HL-60 (cell line): ENCODE measurements around the gene REEP3.

ENCODE experiments used
- DNase-seq, 2 experiments: peaks; one replicate each; pipeline ENCODE4 v3.0.0-alpha.2; 2010 to 2020; ENCODE audit warnings: low read depth in 1 of 2, low spot score in 1 of 2
- H3K27ac ChIP-seq: fragments of 250-450 bp; sonication (Bioruptor Pico); replicated peaks from 2 replicates; pipeline ENCODE4 v1.5.1; 2020; ENCODE audit warnings: mild to moderate bottlenecking, moderate library complexity
- H3K27me3 ChIP-seq: fragments of 250-450 bp; sonication (Bioruptor Pico); 2 replicates; pipeline ENCODE4 v1.5.1; 2021; ENCODE audit warnings: mild to moderate bottlenecking, moderate library complexity; ENCODE audit not compliant: insufficient read depth, poor library complexity, severe bottlenecking
- H3K4me3 ChIP-seq: replicated peaks from 2 replicates; pipeline ENCODE4 v1.5.1; 2011; ENCODE audit warnings: mild to moderate bottlenecking, control low read depth, low read length; ENCODE audit not compliant: insufficient read depth
- GABPA ChIP-seq: IDR thresholded peaks from 2 replicates; pipeline ENCODE4 v1.6.1; 2012; ENCODE audit warnings: low read depth
- POLR2AphosphoS5 ChIP-seq: IDR thresholded peaks from 2 replicates; pipeline ENCODE4 v1.6.1; 2012; ENCODE audit warnings: low read depth
- REST ChIP-seq: IDR thresholded peaks from 2 replicates; pipeline ENCODE4 v1.6.1; 2012; ENCODE audit warnings: low read depth; ENCODE audit not compliant: insufficient replicate concordance
- SPI1 ChIP-seq: IDR thresholded peaks from 2 replicates; pipeline ENCODE4 v1.6.1; 2012; ENCODE audit warnings: low read depth, mild to moderate bottlenecking, borderline replicate concordance
- TF ChIP-seq, protein P1 (sequence below): IDR thresholded peaks from one replicate; pipeline ENCODE4 v1.5.1; 2011; ENCODE audit warnings: low read length, control low read depth, inconsistent platforms; ENCODE audit not compliant: insufficient read depth

Gene REEP3

DNA sequence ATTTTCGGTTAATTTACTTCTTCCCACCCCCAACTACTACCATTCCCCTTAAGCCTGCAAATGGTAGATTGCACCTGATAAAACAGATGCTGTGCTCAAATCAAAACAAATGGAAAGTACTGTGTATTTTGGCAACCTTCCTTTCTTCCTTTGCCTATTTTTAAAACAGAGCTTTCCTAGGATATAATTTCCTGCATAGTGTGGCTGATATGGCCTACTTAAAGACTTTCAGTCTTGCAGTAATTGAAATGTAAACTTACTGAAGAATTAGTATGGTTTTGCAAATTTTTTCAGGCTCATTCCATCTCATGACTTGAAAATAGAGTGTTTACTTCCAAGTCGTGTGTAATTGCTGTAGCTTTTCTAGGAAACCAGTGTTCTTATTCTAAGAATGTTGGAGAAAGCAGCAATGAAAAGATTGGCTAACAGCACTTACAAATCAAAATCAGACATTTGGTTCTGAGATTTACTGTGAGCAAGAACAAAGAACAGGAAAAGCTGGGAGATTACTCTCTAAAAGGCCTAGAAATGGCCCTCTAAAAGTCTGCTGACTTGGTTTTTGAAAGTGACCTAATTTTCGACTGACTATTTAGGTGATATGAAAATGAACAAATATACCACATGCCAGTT lies 52.0 kb downstream of the REEP3 start:
- Histone ChIP-seq H3K27ac (no peak overlapping the region), H3K4me3 (no peak overlapping the region), H3K27me3 (no peaks in the 10 kb centered on the region)
- TF ChIP-seq REST = no peak
- no peak for TF ChIP-seq GABPA
- TF ChIP-seq SPI1 = no peak
- TF ChIP-seq, protein P1, sequence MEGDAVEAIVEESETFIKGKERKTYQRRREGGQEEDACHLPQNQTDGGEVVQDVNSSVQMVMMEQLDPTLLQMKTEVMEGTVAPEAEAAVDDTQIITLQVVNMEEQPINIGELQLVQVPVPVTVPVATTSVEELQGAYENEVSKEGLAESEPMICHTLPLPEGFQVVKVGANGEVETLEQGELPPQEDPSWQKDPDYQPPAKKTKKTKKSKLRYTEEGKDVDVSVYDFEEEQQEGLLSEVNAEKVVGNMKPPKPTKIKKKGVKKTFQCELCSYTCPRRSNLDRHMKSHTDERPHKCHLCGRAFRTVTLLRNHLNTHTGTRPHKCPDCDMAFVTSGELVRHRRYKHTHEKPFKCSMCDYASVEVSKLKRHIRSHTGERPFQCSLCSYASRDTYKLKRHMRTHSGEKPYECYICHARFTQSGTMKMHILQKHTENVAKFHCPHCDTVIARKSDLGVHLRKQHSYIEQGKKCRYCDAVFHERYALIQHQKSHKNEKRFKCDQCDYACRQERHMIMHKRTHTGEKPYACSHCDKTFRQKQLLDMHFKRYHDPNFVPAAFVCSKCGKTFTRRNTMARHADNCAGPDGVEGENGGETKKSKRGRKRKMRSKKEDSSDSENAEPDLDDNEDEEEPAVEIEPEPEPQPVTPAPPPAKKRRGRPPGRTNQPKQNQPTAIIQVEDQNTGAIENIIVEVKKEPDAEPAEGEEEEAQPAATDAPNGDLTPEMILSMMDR = no peak
- no peak for TF ChIP-seq POLR2AphosphoS5
- no peak for DNase-seq

GRCh38 chr10:63574011-63574410 lies 52.8 kb downstream of the REEP3 start:
- no peak overlapping the region for H3K27ac ChIP-seq
- no peak for DNase-seq
- no peaks in the 10 kb centered on the region for H3K27me3 ChIP-seq
- TF ChIP-seq REST = no peak
- TF ChIP-seq, protein P1 = no peak
- TF ChIP-seq GABPA = no peak
- no peak for TF ChIP-seq SPI1
- TF ChIP-seq POLR2AphosphoS5 = no peak
- H3K4me3 ChIP-seq = no peak overlapping the region

GRCh38 chr10:63576501-63576900 lies 55.3 kb downstream of the REEP3 start:
- no peak overlapping the region for H3K4me3 ChIP-seq
- no peak for DNase-seq
- H3K27me3 ChIP-seq = no peaks in the 10 kb centered on the region
- TF ChIP-seq GABPA (no peak), REST (no peak), POLR2AphosphoS5 (no peak), SPI1 (no peak)
- TF ChIP-seq, protein P1 = no peak
- no peak overlapping the region for H3K27ac ChIP-seq
